Lower leg skin (tissue), 3 donors: Measurements from ENCODE around the gene GLI3.

Experiments
- POLR2A ChIP-seq, 2 donors: fragments of 450-650 bp; IDR thresholded peaks; one replicate each; pipeline ENCODE4 v1.6.1; 2016 to 2017; ENCODE audit warnings: antibody characterized with exemption in 2 of 2, mild to moderate bottlenecking in 1 of 2, moderate library complexity in 1 of 2
- TF ChIP-seq, protein P1 (sequence below), 3 donors: fragments of 450-650 bp; IDR thresholded peaks; one replicate each; pipeline ENCODE4 v1.5.1; 2016; ENCODE audit warnings: antibody characterized with exemption in 3 of 3, mild to moderate bottlenecking in 3 of 3, moderate library complexity in 2 of 3

DNA sequence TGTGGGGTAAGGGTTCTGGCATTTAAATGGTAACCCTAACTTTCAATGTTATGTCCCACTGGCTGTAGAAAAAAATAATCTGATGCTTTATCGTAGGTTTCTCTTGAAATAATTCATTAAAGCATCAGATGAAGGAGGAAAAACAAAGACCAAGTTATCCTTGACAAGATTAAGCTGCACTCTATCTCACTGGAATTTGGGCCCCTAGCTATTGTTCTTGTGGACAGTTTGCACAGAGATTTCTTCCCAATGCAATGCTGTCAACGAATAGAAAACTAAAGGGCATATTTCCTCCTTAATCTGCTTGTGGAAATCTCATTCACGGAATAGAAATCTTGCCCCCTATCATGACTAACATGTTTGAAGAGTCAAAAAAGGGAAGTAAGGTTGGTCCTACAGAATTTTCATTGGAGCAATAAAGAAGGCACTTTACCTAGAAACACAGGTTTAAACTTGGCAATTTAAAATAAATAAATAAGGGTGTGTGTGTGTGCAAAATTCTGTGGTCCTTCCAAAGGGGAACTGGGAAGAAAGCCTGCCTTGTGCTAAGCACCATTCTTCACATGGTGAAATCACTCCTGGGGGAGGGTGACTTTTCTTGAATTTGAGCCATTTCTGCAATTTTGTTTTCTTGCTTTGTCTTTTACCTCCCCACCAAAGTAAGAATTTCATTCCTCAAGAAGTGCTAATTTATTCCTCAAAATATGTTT, 242.8 kb downstream of the GLI3 start:
- TF ChIP-seq, protein P1, sequence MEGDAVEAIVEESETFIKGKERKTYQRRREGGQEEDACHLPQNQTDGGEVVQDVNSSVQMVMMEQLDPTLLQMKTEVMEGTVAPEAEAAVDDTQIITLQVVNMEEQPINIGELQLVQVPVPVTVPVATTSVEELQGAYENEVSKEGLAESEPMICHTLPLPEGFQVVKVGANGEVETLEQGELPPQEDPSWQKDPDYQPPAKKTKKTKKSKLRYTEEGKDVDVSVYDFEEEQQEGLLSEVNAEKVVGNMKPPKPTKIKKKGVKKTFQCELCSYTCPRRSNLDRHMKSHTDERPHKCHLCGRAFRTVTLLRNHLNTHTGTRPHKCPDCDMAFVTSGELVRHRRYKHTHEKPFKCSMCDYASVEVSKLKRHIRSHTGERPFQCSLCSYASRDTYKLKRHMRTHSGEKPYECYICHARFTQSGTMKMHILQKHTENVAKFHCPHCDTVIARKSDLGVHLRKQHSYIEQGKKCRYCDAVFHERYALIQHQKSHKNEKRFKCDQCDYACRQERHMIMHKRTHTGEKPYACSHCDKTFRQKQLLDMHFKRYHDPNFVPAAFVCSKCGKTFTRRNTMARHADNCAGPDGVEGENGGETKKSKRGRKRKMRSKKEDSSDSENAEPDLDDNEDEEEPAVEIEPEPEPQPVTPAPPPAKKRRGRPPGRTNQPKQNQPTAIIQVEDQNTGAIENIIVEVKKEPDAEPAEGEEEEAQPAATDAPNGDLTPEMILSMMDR (IDR thresholded peaks at IDR 0.05): no peak
- TF ChIP-seq POLR2A (IDR thresholded peaks at IDR 0.05): no peak
